Measurements from ENCODE around the gene MBD6.
A peak's percentile ranks its signal among the peaks of the same experiment; 100 is the strongest.
"Not testable (repeated sequence)": the region's sequence is repeated elsewhere in the genome, so short reads cannot be mapped to it uniquely, and the experiment has no call there.

The MBD6 gene

DNA sequence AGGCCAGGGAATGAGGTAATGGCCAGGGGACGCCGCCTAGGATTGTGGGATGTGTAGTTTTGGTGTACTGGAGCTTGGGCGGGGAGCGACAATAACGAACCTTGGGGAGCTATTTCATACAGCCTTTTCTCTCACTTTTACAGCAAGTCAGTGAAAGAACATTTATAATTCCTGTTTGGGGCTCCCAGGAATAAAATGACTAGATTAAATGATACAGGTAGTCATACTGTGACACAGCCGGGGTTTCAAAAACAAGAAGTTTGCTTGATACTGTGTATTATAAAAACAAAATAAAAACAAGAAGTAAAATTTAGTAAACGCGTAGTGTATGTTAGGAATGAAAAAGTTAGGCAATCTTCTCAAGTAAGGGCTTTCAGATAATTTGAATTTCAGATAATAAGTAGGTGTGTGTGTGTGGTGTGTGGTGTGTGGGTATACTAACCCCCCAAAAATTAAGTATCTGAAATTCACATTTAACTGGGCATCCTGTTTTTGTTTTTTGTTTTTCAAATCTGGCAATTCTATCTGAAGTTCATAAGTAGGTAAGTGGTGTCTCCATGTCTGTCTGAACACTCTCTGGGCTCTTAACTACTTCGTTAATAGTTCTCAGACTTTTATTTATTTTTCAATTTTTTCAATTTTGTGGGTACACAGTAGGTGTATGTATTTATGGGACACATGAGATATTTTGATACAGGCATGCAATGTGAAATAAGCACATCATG is 24.8 kb downstream of the MBD6 start:
- DNase-seq (ENCODE audit: low read depth in 1 of 2, low spot score in 1 of 2) = no peak

DNA sequence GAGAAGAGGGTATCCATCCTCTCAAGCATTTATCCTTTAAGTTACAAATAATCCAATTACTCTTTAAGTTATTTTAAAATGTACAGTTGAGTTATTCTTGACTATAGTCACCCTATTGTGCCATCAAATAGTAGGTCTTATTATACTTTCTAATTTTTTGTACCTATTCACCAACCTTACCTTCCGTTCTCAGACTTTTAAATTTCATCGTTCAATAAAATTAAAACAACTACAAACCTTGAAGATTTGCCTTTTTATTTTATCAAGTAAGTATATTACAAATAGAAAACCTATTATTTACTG is 25.3 kb downstream of the MBD6 start:
- DNase-seq (ENCODE audit: low read depth in 1 of 2, low spot score in 1 of 2) = no peak

DNA sequence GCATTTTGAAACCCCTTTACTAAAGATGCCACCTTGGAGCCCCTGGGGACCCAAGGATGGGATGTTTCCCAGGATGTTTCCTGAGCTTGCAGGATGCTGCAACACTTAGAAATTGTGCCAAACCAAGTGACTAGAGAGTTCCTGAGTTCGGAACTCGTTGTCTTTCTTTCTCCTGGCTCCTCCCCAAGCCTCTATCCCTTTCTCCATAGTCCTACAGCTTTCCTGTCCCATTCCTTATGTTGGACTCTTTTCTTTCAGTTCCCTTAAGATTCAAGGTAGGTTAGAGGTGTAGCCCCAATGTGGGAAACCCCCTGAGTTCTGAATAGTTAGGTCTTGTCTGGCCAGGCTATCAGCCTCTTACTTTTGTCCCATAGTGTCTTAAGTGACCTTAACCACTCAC is 25.9 kb downstream of the MBD6 start:
- no peak for DNase-seq (ENCODE audit: low read depth in 1 of 2, low spot score in 1 of 2)

DNA sequence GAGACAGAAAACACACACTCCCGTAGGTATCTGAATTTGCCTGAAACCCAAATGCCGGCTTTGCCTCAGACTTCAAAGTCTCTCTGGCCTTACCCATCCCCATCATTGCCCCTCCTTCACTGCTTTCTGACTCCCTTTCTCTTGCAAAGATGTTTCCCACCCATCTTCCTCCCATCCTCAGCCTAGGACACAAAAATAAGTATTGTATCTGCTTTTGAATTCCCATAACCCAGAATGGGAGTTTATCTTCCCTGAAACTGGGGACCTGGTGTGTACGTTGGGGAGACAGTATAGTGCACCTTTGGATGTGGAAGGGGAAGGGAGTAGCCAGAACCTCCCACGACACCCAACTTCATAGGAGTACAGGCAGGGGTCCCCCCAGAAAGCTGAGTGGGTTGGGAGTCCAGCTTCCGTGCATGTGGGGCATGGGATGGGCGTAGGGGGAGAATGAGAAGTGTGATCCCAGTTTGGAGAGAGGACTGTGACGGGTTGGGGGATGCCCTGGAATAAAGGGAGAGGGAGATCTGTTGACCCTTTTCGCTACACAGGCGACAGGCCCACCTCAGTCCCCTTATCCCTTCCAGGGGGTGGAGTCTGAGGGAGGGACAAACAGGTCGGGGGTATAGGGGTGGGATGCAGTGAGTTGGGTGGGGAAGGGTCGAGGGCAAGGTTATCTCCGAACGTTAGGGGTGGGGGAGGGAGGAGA is 26.7 kb downstream of the MBD6 start:
- no peak for DNase-seq (ENCODE audit: low read depth in 1 of 2, low spot score in 1 of 2)

DNA sequence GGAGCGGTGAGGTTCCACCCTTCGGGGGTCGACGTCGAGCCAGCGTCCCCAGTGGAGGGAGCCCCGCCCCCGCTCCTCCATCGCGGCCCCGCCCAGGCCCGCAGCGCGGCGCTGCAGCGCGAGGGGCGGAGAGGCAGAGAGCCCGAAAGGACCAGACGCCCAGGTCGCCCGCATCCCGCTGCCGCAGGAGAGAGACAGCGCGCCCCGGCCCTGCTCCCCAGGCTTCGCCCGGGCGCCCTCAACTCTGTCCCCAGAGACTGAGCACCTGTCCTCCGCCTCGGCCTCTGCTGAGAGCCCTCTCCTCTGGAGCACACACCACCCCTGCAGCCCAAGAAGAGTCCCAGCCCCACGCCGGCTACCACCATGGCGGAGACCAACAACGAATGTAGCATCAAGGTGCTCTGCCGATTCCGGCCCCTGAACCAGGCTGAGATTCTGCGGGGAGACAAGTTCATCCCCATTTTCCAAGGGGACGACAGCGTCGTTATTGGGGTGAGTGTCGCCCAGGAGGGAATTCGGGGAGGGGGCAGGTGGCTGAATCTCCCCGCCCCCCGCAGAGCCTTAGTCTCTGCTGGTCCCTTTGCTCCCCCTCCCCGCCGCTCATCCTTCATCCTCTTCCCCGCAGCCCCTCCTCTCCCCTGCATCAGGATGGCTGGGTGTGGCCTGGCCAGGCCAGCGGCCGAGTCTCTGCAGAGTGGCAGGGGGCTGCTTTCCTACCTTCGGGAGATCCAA is 27.5 kb downstream of the MBD6 start, which contains the start of gene KIF5A:
KIF5A (plus strand) TSS at position 136 of the 732 bp plus-strand sequence; CDS start at position 364, 228 bp downstream.
- peak; percentile 20 to 30 for DNase-seq (ENCODE audit: low read depth in 1 of 2, low spot score in 1 of 2)

DNA sequence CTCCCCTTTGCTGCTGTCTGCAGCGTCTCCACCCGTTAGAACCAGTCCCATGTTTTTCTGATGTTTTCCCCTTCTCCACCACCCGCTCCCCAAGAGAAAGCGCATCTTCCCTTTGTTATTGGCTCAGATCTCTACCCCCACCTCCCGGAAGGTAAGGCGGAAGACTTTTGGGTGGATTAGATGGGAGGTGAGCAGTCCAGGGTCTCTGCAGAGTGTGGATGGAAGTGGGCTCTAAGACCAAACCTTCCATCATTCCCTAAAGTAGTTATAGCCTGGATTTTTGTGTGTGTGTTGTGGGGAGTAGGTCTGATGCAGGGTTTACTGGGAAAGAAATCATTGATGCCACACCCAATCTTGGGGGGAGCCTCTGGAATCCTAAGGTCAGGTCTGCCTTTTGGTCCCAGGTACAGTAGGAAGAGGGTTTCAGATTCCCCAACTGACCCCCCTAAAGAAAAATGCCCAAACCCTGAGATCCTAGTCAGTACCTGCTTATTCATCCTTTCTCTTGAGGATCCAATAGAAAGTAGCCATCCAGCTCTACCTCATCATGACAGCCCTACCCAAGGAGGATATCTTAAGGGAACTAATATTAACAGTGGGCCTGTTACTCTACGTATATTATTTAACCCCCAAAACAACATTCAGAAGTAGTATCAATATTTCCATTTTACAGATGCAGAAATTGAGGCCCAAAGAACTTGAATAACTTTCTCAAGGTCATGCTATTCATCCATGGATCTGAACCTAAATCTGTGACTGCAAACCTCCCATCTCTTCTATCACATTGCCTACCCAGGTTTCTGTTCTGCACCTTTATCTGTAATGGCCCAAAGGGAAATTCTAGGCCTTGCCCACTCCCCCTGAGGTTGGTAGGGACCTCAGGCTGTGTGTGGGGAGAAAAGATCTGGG is 28.3 kb downstream of the MBD6 start:
- DNase-seq (ENCODE audit: low read depth in 1 of 2, low spot score in 1 of 2) = no peak

DNA sequence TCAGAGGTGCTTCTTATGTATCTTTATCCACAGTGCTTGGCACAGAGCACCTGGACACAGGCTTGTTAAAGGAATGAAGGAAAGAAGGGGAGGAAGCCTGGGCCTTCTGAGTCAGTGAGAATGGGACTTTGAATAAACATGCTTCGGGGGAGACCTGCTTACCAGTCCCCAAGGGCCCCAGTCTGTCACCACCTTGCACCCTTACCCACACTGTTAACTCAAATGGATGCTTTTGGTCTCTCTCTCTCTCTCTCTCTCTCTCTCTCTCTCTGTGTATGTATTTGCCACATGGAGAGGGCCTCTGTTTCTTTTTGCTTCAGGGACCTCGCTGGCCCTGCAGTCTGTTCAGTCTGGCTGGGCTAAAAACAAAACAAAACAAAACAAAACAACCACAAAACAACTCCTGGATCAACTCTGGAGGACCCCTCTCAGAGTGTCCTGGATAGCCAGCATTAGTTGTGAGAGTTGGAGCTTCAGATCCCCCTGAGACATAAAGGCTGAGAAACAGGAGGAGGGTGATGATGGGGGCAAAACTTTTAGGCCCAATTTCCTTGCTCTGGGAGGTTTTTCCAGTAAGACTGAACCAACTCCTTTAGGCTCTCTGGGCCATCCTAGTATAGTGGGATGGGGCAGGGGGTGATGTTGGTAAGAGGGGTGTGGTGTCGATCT is 29.1 kb downstream of the MBD6 start:
- DNase-seq (ENCODE audit: low read depth in 1 of 2, low spot score in 1 of 2) = no peak

DNA sequence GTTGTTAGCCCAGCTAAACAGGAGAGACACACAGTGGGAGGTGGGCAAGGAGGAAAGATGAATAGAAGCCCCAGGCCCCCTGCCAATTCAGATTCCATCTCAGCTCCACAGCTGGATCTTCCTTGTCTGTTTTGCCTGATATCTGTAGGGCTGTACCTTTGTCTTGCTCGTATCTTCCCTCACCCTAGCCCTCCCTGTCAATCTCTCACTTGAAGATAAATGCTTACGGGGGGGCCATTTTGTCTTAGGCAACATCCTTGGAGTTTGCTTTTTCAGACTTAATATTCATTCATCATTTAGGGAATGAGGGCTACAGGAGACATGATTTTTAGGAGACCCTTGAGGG is 29.7 kb downstream of the MBD6 start:
- DNase-seq (ENCODE audit: low read depth in 1 of 2, low spot score in 1 of 2) = no peak

DNA sequence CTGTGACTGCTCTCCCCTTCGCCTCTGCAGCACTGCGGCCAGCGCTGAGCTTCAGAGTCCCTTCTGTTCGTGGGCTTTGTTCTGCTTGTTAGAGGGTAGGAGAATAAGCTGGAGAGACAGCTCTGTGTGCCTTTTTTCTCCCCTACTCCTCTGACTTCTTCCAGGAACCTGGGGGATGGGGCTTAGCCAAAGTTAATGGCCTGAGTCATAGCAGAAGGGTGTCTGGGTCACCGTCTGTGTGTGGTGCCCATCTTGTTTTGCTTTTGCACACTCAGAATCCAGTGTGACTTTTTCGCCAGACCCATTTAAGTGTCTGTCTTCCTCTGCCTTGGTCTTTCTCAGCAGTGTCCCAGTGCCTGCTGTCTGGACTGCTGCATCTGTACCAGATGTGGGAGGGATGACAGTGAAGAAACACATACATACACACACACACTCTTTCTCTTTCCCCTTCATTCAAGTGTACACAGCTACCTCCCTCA is 30.2 kb downstream of the MBD6 start:
- DNase-seq (ENCODE audit: low read depth in 1 of 2, low spot score in 1 of 2) = no peak

DNA sequence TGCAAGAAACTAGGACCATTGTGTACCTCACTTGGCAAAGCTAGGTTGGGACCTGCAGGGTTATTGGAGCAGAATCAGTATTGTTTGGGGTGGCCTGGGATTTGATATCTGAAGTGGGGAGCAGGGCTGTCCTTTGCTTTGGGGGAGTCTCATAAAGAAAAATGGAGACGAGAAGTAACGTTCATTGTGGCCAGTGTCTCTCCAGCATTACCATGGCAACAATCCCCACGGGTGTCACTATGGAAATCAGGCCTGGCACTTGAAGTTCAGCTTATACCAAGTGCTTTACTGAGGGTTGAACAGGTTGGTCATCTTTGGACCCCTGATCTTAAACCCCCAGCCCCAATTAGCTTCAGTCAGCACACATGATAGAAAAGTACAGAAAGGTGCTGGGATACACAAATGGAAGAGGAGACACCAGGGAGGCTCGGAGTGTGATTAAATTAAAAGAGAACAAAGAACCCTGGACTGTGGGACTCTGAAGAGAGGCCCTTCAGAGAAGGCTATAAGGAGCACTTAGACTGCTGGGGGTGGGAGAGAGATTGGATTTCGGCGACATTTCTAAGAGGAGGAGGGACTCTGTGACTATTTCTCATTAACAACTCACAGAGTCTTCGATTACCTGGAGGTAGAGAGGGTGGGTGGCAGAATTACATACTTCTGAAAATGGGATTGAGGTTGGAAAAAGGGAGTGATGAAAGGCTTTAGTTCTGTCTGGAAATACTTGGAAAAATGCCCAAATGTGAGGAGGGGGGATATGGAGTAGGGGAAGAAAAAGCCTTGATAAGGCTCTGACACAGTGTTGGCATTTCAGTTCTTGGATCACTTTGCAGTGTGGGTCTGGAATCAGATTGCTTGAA is 30.9 kb downstream of the MBD6 start:
- DNase-seq (ENCODE audit: low read depth in 1 of 2, low spot score in 1 of 2) = no peak

DNA sequence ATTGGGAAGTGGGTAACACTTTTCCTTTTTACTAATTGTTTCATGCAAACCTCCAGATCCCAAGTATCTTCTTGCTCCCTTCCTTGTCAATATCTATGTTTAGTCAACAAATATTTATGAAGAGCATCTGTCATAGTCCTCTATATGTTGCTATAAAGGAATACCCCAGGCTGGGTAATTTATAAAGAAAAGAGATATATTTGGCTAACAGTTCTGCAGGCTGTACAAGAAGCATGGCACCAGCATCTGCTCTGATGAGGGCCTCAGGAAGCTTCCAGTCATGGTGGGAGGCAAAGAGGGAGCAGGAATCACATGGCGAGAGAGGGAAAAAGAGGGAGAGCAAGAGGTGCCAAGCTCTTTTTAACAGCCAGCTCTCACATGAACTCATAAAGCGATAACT is 31.8 kb downstream of the MBD6 start:
- DNase-seq (ENCODE audit: low read depth in 1 of 2, low spot score in 1 of 2) = no peak

DNA sequence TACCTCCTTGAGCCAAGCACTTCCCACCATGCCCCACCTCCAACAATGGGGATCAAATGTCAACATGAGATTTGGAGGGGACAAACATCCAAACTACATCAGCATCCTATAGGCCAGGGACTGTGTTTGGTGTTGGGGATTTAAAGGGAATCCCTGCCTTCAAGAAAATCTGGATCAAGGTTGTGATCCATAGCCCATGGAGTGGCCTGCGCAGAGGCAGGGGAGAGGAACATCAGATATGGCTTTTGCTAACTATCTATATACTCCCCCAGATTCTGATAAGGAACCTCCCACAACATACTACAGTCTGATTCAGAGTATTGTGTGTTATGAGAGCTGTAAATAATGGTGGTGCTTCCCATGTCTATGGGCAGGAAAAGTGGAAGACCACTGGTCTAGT is 32.3 kb downstream of the MBD6 start:
- DNase-seq (ENCODE audit: low read depth in 1 of 2, low spot score in 1 of 2) = no peak

DNA sequence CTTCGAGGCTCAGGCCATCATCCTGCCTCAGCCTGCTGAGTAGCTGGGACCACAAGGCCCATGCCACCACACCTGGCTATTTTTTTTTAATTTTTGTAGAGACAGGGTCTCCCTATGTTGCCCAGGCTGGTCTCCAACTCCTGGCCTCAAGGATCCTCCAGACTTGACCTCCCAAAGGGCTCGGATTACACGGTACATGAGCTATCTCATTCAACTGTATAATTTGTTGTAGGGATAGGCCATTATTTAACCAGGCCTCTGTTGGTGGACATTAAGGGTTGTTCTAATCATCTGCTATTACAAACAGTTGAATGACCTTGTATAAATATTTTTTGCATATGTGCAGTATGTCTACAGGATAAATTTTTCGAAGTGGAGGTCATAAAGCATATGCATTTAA is 36.2 kb downstream of the MBD6 start:
- no peak for DNase-seq (ENCODE audit: low read depth in 1 of 2, low spot score in 1 of 2)

DNA sequence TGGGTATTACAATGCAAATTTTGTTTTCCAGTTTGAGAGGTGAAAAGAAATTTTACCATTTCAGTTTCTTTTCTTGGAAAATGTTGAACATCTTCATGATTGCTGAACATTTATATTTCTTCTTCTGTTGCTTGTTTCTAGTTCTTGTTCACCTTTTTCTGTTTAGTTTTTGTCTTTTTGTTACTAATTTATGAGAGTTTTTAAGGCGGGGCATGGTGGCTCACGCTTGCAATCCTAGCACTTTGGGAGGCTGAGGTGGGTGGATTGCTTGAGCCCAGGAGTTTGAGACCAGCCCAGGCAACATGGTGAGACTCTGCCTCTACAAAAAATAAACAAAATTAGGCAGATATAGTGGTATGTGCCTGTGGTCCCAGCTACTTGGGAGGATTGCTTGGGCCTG is 37.9 kb downstream of the MBD6 start:
- no peak for DNase-seq (ENCODE audit: low read depth in 1 of 2, low spot score in 1 of 2)

DNA sequence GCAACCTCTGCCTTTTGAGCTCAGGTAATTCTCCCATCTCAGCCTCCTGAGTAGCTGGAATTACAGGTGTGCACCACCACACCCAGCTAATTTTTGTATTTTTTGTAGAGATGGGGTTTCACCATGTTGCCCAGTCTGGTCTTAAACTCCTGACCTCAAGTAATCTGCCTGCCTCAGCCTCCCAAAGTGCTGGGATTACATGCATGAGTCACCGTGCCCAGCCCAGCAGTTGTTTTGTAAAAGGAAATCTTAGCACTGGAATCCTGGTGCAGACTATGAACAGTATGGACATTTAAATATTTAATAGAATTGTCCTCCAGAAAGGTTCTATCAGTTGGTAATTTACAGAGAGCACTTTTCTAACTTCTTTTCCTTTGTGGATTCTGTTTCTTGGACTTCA is 38.5 kb downstream of the MBD6 start:
- not testable (repeated sequence) for DNase-seq (ENCODE audit: low read depth in 1 of 2, low spot score in 1 of 2)

DNA sequence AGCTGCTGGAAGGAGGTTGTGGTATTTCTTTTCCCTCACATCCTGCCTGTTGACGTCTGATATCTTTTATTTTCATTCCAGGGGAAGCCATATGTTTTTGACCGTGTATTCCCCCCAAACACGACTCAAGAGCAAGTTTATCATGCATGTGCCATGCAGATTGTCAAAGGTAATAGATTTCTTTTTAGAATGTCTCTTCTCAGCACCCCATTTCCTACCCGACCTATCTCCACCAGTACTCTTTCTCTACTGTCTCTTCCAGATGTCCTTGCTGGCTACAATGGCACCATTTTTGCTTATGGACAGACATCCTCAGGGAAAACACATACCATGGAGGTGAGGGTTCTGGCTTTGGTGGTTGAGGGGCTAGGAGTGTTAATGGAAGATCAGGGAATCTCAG is 40.7 kb downstream of the MBD6 start:
- DNase-seq (ENCODE audit: low read depth in 1 of 2, low spot score in 1 of 2) = no peak

DNA sequence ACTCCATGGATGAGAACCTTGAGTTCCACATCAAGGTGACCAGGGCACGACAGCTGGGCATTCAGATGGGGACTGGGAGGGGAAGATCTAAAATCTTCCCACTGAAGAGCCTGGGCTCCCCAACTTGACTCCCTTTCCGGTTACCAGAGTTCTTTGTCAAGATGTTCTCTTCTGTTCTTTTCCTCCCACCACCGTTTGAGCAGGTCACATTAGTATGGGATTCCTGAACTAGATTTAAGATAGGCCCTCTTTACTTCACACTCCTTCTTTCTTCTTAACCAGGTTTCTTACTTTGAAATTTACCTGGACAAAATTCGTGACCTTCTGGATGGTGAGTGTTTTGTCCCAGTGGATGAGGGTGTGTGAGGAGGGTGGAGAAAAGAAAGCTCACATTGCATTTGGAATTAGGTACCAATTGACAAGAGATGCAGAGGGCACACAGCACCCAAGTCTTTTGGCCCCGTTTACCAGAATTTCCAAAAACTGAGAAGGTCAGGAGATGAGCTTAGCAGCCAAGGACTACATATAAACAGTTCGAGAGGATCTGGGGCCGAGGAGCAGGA is 41.6 kb downstream of the MBD6 start:
- DNase-seq (ENCODE audit: low read depth in 1 of 2, low spot score in 1 of 2) = no peak

DNA sequence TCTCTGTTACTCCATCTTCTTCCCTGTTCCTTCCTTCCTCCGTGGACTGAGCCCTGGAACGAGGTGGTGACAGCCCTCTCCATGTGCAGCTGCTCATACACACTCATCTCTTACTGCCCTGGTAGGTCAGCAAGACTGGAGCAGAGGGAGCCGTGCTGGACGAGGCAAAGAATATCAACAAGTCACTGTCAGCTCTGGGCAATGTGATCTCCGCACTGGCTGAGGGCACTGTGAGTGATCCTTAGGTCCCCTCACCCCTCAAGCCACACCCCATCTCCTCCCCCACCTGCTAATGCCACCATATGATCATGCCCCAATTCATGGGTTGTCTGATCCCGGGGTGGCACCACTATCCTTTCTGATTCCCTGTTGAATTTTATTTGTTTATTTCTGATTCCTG is 46.2 kb downstream of the MBD6 start:
- DNase-seq (ENCODE audit: low read depth in 1 of 2, low spot score in 1 of 2) = no peak

DNA sequence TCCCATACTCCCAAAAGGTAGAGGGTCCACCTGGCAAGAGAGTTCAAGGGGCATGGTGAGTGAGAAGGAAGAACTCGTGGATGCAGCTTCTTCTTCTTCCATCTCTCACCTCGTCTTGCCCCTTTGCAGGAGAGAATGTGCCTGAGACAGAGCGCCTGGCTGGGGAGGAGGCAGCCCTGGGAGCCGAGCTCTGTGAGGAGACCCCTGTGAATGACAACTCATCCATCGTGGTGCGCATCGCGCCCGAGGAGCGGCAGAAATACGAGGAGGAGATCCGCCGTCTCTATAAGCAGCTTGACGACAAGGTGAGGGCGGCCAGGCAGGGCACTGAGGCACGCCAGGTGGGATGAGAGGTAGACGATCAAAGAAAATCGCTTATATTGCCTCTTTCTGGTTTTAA is 47.2 kb downstream of the MBD6 start:
- DNase-seq (ENCODE audit: low read depth in 1 of 2, low spot score in 1 of 2) = no peak

All from activated T-helper 1 cell treated with anti-CD3 and anti-CD28 coated beads, Interleukin-2, amount 50 U/mL, for 16 hours (primary cell).